HepG2 (cell line): ENCODE data around the gene SLC16A3. TPM values are rescaled to one million over a fixed set of nuclear protein-coding genes. Genes with fewer than 3 reads are reported as not detected.

Experiments
- AHR ChIP-seq: IDR thresholded peaks from 2 replicates; pipeline ENCODE4 v1.6.1; 2018; ENCODE audit warnings: missing genetic modification reagents, missing compliant biosample characterization
- CBX1 ChIP-seq: IDR thresholded peaks from one replicate; pipeline ENCODE4 v1.6.1; 2016; ENCODE audit warnings: antibody characterized with exemption, low read depth
- CHD2 ChIP-seq: IDR thresholded peaks from 2 replicates; pipeline ENCODE4 v1.6.1; 2011; ENCODE audit warnings: low read depth, low read length, improper control_type of control experiment
- HDAC2 ChIP-seq: sonication (generic); formaldehyde crosslinking; IDR thresholded peaks from 2 replicates; pipeline ENCODE4 v1.4.0; 2020; ENCODE audit warnings: missing genetic modification reagents
- HOXA5 ChIP-seq: sonication (generic); formaldehyde crosslinking; IDR thresholded peaks from 2 replicates; pipeline ENCODE4 v1.4.0; 2020; ENCODE audit warnings: missing genetic modification reagents
- KLF16 ChIP-seq, 2 experiments: sonication (generic) in 1 of 2; formaldehyde crosslinking in 1 of 2; IDR thresholded peaks; 2 replicates each; pipeline versions ENCODE4 v1.6.1 to v1.8.0; 2016 to 2023; ENCODE audit warnings: missing genetic modification reagents in 2 of 2, missing compliant biosample characterization in 1 of 2
- KMT2B ChIP-seq: IDR thresholded peaks from 2 replicates; pipeline ENCODE4 v1.6.1; 2016; ENCODE audit warnings: missing genetic modification reagents, missing compliant biosample characterization
- NR2F6 ChIP-seq, 2 experiments: IDR thresholded peaks; 2 replicates each; pipeline ENCODE4 v1.6.1; 2016; ENCODE audit warnings: antibody characterized with exemption in 1 of 2, mild to moderate bottlenecking in 1 of 2
- PHF21A ChIP-seq: sonication (generic); formaldehyde crosslinking; IDR thresholded peaks from 2 replicates; pipeline ENCODE4 v1.5.0; 2020; ENCODE audit warnings: mild to moderate bottlenecking, missing genetic modification reagents
- SOX13 ChIP-seq, 3 experiments: fragments of 450-650 bp in 1 of 3; sonication (generic) in 1 of 3; formaldehyde crosslinking in 1 of 3; IDR thresholded peaks in 2 of 3; conservative IDR thresholded peaks in 1 of 3; 2 replicates each; pipeline versions ENCODE4 v1.5.0 to v1.6.1; 2016 to 2020; ENCODE audit warnings: antibody characterized with exemption in 1 of 3, mild to moderate bottlenecking in 1 of 3, missing compliant biosample characterization in 1 of 3, missing genetic modification reagents in 1 of 3, moderate library complexity in 1 of 3
- SOX5 ChIP-seq: IDR thresholded peaks from 2 replicates; pipeline ENCODE4 v1.6.1; 2016; ENCODE audit warnings: borderline replicate concordance
- ZBTB7B ChIP-seq: sonication (generic); formaldehyde crosslinking; IDR thresholded peaks from 2 replicates; pipeline ENCODE4 v1.4.0; 2020; ENCODE audit warnings: missing genetic modification reagents
- ZMYM2 ChIP-seq: sonication (generic); formaldehyde crosslinking; IDR thresholded peaks from 2 replicates; pipeline ENCODE4 v1.8.0; 2022; ENCODE audit warnings: mild to moderate bottlenecking, missing genetic modification reagents
- ZNF33A ChIP-seq: sonication (generic); formaldehyde crosslinking; IDR thresholded peaks from 2 replicates; pipeline ENCODE4 v1.5.1; 2020; ENCODE audit warnings: missing genetic modification reagents, mild to moderate bottlenecking, moderate library complexity, borderline replicate concordance
- ZNF501 ChIP-seq: sonication (generic); formaldehyde crosslinking; IDR thresholded peaks from 2 replicates; pipeline ENCODE4 v1.5.1; 2020; ENCODE audit warnings: mild to moderate bottlenecking, moderate library complexity, missing genetic modification reagents
- ZNF564 ChIP-seq: sonication (generic); formaldehyde crosslinking; IDR thresholded peaks from 2 replicates; pipeline ENCODE4 v1.8.1; 2023; ENCODE audit warnings: mild to moderate bottlenecking, missing genetic modification reagents
- polyA plus RNA-seq, 8 experiments: library from polyadenylated mRNA; depleted of rRNA in 3 of 8; stranded (reverse) in 7 of 8; unstranded in 1 of 8; fragments of >200 nt; fragmentation: Illumina TruSeq in 4 of 8; extraction: Trizol in 4 of 8; gene quantifications; 2 replicates each; pipeline versions ENCODE4 v1.2.1 to v1.2.3, GENCODE V29; 2011 to 2016; ENCODE audit warnings: low read depth in 4 of 8, missing spikeins in 1 of 8, mixed read lengths in 1 of 8; ENCODE audit not compliant: insufficient read depth in 1 of 8
- total RNA-seq, 5 experiments: library from RNA; depleted of rRNA; stranded (reverse); fragments of >200 nt; fragmentation: Illumina TruSeq; extraction: Trizol; gene quantifications; 2 replicates each; pipeline ENCODE4 v1.2.3, GENCODE V29; 2016; ENCODE audit warnings: low read depth in 1 of 5
- TF ChIP-seq, protein P1 (sequence below): IDR thresholded peaks from 2 replicates; pipeline ENCODE4 v1.6.1; 2016; ENCODE audit warnings: control low read depth
- TF ChIP-seq, protein P2 (sequence below): IDR thresholded peaks from 2 replicates; pipeline ENCODE4 v1.4.0; 2020; ENCODE audit warnings: mild to moderate bottlenecking, missing genetic modification reagents
- TF ChIP-seq, protein P3 (sequence below): sonication (generic); formaldehyde crosslinking; IDR thresholded peaks from 2 replicates; pipeline ENCODE4 v1.4.0; 2020; ENCODE audit warnings: missing genetic modification reagents
- TF ChIP-seq, protein P4 (sequence below): sonication (generic); formaldehyde crosslinking; IDR thresholded peaks from 2 replicates; pipeline ENCODE4 v1.4.0; 2020; ENCODE audit warnings: missing genetic modification reagents

The SLC16A3 gene
- total and polyA plus RNA-seq, 2 of the 13 experiments (the other 11 are each of a cell fraction or from before 2014, with no cell fraction given), result 242 to 349 TPM

DNA sequence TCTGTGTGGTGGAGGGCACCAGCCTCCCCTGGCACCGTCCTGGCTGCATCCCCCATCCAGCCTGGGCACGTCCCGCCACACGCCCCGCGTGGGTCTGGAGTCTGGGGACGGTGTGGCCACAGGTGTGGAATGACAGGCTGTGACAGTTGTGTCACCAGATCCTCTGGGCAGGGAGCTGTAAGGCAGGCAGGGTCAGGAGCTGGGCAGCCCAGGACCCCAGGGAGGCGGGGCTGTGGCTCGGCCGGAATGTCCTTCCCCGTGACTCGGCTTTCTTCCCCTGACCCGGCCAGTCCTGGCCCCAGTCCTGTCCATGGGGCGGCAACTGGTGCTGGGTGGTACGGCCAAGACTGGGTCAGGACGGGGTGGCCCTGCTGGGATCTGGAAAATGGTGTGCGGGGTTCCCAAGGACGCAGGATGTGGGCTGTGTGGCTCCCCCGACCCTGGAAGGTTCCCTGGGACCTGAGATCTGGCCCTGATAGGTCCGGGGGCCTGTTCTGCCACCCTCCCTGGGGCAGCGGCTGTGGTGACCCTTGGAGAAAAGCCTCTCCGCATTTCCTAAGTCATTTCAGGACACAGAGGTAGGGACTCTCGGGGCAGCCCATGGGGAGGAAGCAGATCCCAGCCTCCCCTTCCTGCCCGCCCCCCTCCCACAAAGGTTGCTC is 3.3 kb upstream of the SLC16A3 start (continued):
- TF ChIP-seq, protein P1, sequence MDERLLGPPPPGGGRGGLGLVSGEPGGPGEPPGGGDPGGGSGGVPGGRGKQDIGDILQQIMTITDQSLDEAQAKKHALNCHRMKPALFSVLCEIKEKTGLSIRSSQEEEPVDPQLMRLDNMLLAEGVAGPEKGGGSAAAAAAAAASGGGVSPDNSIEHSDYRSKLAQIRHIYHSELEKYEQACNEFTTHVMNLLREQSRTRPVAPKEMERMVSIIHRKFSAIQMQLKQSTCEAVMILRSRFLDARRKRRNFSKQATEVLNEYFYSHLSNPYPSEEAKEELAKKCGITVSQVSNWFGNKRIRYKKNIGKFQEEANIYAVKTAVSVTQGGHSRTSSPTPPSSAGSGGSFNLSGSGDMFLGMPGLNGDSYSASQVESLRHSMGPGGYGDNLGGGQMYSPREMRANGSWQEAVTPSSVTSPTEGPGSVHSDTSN (CRISPR knock-in tag), result no peak
- peak; percentile 68 for TF ChIP-seq ZBTB7B (CRISPR knock-in tag)
- TF ChIP-seq CHD2, result no peak
- TF ChIP-seq HDAC2, result peak; percentile 61; the same call in 1 of the 2 replicates
- TF ChIP-seq PHF21A (CRISPR knock-in tag), result peak; percentile 37; the same call in 1 of the 2 replicates
- TF ChIP-seq, protein P2, sequence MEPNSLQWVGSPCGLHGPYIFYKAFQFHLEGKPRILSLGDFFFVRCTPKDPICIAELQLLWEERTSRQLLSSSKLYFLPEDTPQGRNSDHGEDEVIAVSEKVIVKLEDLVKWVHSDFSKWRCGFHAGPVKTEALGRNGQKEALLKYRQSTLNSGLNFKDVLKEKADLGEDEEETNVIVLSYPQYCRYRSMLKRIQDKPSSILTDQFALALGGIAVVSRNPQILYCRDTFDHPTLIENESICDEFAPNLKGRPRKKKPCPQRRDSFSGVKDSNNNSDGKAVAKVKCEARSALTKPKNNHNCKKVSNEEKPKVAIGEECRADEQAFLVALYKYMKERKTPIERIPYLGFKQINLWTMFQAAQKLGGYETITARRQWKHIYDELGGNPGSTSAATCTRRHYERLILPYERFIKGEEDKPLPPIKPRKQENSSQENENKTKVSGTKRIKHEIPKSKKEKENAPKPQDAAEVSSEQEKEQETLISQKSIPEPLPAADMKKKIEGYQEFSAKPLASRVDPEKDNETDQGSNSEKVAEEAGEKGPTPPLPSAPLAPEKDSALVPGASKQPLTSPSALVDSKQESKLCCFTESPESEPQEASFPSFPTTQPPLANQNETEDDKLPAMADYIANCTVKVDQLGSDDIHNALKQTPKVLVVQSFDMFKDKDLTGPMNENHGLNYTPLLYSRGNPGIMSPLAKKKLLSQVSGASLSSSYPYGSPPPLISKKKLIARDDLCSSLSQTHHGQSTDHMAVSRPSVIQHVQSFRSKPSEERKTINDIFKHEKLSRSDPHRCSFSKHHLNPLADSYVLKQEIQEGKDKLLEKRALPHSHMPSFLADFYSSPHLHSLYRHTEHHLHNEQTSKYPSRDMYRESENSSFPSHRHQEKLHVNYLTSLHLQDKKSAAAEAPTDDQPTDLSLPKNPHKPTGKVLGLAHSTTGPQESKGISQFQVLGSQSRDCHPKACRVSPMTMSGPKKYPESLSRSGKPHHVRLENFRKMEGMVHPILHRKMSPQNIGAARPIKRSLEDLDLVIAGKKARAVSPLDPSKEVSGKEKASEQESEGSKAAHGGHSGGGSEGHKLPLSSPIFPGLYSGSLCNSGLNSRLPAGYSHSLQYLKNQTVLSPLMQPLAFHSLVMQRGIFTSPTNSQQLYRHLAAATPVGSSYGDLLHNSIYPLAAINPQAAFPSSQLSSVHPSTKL (CRISPR knock-in tag), result peak; percentile 41; the same call in 1 of the 2 replicates
- no peak for TF ChIP-seq ZMYM2 (CRISPR knock-in tag)
- TF ChIP-seq ZNF33A, result no peak
- peak; percentile 61; the same call in 1 of the 2 replicates for TF ChIP-seq AHR (CRISPR knock-in tag)
- TF ChIP-seq NR2F6 (IDR thresholded peaks at IDR 0.05), result 0 out of 2 replicates have a peak, but pooled peaks have one; percentile 8
- no peak; the same call in 1 of the 2 replicates for TF ChIP-seq NR2F6 (CRISPR knock-in tag; IDR thresholded peaks at IDR 0.05)
- no peak for TF ChIP-seq SOX13 (IDR thresholded peaks at IDR 0.05)
- 0 out of 4 replicates have a peak, but pooled peaks of 1 of the 2 experiments have one; percentile 16 for TF ChIP-seq SOX13 (CRISPR knock-in tag; conservative IDR thresholded peaks at IDR 0.05 in 1 of 2, IDR thresholded peaks at IDR 0.05 in 1 of 2)
- TF ChIP-seq, protein P3, sequence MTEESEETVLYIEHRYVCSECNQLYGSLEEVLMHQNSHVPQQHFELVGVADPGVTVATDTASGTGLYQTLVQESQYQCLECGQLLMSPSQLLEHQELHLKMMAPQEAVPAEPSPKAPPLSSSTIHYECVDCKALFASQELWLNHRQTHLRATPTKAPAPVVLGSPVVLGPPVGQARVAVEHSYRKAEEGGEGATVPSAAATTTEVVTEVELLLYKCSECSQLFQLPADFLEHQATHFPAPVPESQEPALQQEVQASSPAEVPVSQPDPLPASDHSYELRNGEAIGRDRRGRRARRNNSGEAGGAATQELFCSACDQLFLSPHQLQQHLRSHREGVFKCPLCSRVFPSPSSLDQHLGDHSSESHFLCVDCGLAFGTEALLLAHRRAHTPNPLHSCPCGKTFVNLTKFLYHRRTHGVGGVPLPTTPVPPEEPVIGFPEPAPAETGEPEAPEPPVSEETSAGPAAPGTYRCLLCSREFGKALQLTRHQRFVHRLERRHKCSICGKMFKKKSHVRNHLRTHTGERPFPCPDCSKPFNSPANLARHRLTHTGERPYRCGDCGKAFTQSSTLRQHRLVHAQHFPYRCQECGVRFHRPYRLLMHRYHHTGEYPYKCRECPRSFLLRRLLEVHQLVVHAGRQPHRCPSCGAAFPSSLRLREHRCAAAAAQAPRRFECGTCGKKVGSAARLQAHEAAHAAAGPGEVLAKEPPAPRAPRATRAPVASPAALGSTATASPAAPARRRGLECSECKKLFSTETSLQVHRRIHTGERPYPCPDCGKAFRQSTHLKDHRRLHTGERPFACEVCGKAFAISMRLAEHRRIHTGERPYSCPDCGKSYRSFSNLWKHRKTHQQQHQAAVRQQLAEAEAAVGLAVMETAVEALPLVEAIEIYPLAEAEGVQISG (CRISPR knock-in tag), result peak; percentile 32; the same call in 1 of the 2 replicates
- peak; percentile 67; the same call in 1 of the 2 replicates for TF ChIP-seq ZNF564 (CRISPR knock-in tag)
- TF ChIP-seq HOXA5 (CRISPR knock-in tag), result no peak
- peak; percentile 22; the same call in 1 of the 2 replicates for TF ChIP-seq SOX5 (CRISPR knock-in tag)
- peak; percentile 76 for TF ChIP-seq CBX1
- TF ChIP-seq, protein P4, sequence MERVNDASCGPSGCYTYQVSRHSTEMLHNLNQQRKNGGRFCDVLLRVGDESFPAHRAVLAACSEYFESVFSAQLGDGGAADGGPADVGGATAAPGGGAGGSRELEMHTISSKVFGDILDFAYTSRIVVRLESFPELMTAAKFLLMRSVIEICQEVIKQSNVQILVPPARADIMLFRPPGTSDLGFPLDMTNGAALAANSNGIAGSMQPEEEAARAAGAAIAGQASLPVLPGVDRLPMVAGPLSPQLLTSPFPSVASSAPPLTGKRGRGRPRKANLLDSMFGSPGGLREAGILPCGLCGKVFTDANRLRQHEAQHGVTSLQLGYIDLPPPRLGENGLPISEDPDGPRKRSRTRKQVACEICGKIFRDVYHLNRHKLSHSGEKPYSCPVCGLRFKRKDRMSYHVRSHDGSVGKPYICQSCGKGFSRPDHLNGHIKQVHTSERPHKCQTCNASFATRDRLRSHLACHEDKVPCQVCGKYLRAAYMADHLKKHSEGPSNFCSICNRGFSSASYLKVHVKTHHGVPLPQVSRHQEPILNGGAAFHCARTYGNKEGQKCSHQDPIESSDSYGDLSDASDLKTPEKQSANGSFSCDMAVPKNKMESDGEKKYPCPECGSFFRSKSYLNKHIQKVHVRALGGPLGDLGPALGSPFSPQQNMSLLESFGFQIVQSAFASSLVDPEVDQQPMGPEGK (CRISPR knock-in tag), result peak; percentile 56
- TF ChIP-seq KLF16 (CRISPR knock-in tag; IDR thresholded peaks at IDR 0.05), result no peak
- peak; percentile 47; the same call in 1 of the 2 replicates for TF ChIP-seq ZNF501 (CRISPR knock-in tag)
- TF ChIP-seq KMT2B (CRISPR knock-in tag), result peak; percentile 33; the same call in 1 of the 2 replicates
